GM21526 (cell line): Measurements from ENCODE around the gene CLMP.

Experiments used
- ATAC-seq: cut with Tn5 transposase; IDR thresholded peaks from one replicate; pipeline ENCODE4 v1.9.1; 2021; ENCODE audit warnings: moderate library complexity; ENCODE audit not compliant: unreplicated experiment, low FRiP score

The CLMP gene

DNA sequence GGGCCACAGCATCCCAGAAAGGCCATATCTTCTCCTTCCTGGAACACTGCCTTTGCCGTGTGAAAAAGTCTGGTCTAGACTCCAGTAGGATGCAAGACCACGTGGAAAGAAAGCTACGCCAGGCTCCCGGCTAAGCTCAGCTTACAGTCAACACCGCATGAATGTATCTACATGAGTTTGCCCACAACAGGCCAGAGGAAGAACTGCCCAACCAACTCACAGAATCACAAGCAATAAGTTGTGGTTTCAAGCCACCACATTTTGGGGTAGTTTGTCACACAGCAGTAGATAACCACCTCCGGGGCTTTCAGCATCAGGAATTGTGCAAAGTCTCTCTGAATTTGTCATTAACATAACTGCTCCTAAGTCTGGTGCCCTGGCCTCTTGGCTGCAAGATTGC is 160.5 kb downstream of the CLMP start:
- ATAC-seq, result no peak

- ATAC-seq, result no peak
Observed at GRCh38 chr11:123033895-123034294, 161.2 kb downstream of the CLMP start.

- ATAC-seq, result no peak
Observed at GRCh38 chr11:123030517-123030916, 164.5 kb downstream of the CLMP start.

- no peak for ATAC-seq
Observed at GRCh38 chr11:123020968-123021367, 174.1 kb downstream of the CLMP start.
